Hepatocyte (in vitro differentiated cells): ENCODE results near the gene UQCRFS1.
"Not testable (repeated sequence)": the region's sequence is repeated elsewhere in the genome, so short reads cannot be mapped to it uniquely, and the experiment has no call there.

Experiments
- EZH2 ChIP-seq: fragments of 200-600 bp; sonication (generic); IDR thresholded peaks from 2 replicates; pipeline ENCODE4 v1.6.1; 2016; ENCODE audit warnings: antibody characterized with exemption, mild to moderate bottlenecking, borderline replicate concordance
- TF ChIP-seq, protein P1 (sequence below): fragments of 200-600 bp; sonication (generic); IDR thresholded peaks from 2 replicates; pipeline ENCODE4 v1.5.1; 2016; ENCODE audit warnings: antibody characterized with exemption, mild to moderate bottlenecking; ENCODE audit not compliant: poor library complexity

DNA sequence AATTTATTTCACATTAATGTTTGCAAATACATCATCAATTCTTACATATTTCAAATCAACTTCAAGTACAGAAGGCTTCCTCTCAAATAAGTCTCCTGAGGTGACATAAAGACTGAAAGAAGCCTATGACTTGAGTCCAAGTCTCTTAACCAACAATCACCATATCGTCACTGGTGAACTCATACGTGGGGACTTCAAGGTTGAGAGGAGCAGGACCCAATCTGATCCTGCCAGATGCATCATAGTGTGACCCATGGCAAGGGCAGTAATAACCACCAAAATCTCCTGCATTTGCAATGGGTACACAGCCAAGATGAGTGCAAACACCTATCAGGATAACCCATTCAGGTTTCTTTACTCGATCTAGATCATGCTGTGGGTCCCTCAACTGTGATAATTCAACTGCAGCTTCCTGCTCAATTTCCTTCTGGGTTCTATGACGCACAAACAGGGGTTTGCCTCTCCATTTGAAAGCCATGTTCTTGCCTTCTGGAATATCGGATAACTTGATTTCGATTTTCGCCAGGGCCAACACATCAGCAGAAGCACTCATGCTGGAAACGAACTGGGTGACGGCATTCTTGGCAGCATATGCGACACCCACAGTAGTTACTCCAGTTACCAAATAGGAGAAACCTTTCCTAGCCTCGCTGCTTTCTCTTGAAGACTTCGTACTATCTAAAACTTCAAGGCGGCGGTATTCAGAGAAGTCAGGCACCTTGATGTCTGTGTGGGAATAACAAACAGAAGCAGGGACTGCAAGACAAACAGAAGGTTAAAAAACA, 5.4 kb downstream of the UQCRFS1 start:
- TF ChIP-seq EZH2, result not testable (repeated sequence)
- TF ChIP-seq, protein P1, sequence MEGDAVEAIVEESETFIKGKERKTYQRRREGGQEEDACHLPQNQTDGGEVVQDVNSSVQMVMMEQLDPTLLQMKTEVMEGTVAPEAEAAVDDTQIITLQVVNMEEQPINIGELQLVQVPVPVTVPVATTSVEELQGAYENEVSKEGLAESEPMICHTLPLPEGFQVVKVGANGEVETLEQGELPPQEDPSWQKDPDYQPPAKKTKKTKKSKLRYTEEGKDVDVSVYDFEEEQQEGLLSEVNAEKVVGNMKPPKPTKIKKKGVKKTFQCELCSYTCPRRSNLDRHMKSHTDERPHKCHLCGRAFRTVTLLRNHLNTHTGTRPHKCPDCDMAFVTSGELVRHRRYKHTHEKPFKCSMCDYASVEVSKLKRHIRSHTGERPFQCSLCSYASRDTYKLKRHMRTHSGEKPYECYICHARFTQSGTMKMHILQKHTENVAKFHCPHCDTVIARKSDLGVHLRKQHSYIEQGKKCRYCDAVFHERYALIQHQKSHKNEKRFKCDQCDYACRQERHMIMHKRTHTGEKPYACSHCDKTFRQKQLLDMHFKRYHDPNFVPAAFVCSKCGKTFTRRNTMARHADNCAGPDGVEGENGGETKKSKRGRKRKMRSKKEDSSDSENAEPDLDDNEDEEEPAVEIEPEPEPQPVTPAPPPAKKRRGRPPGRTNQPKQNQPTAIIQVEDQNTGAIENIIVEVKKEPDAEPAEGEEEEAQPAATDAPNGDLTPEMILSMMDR, result not testable (repeated sequence)
